Kidney epithelial cell (primary cell): ENCODE data around the gene PLXNA2. TPM values are rescaled to one million over a fixed set of nuclear protein-coding genes. Genes with fewer than 3 reads are reported as not detected.

ENCODE experiments used
- DNase-seq: peaks from one replicate; pipeline ENCODE4 v3.0.0-alpha.2; 2010; ENCODE audit warnings: low read depth
- H3K27me3 ChIP-seq: 2 replicates; pipeline ENCODE4 v1.6.0; 2011; ENCODE audit warnings: low read length; ENCODE audit not compliant: control insufficient read depth, insufficient read depth
- H3K36me3 ChIP-seq: 2 replicates; pipeline ENCODE4 v1.5.1; 2011; ENCODE audit warnings: low read length; ENCODE audit not compliant: control insufficient read depth, insufficient read depth
- H3K4me3 ChIP-seq: 2 replicates; pipeline ENCODE4 v1.5.1; 2011; ENCODE audit warnings: low read depth, mild to moderate bottlenecking, control low read depth, low read length
- total RNA-seq: library from RNA; depleted of rRNA; stranded (reverse); fragments of >200 nt; gene quantifications from 2 replicates; pipeline ENCODE4 v1.2.3, GENCODE V29; 2015
- TF ChIP-seq, protein P1 (sequence below): IDR thresholded peaks from 2 replicates; pipeline ENCODE4 v1.5.1; 2011; ENCODE audit warnings: mild to moderate bottlenecking, moderate library complexity, low read length, control low read depth, inconsistent platforms; ENCODE audit not compliant: insufficient read depth, poor library complexity, severe bottlenecking

PLXNA2 gene
- total RNA-seq, 1 donor from 2014 or later, result 6.9 TPM

- TF ChIP-seq, protein P1, sequence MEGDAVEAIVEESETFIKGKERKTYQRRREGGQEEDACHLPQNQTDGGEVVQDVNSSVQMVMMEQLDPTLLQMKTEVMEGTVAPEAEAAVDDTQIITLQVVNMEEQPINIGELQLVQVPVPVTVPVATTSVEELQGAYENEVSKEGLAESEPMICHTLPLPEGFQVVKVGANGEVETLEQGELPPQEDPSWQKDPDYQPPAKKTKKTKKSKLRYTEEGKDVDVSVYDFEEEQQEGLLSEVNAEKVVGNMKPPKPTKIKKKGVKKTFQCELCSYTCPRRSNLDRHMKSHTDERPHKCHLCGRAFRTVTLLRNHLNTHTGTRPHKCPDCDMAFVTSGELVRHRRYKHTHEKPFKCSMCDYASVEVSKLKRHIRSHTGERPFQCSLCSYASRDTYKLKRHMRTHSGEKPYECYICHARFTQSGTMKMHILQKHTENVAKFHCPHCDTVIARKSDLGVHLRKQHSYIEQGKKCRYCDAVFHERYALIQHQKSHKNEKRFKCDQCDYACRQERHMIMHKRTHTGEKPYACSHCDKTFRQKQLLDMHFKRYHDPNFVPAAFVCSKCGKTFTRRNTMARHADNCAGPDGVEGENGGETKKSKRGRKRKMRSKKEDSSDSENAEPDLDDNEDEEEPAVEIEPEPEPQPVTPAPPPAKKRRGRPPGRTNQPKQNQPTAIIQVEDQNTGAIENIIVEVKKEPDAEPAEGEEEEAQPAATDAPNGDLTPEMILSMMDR, result no peak
- no peak overlapping the region for H3K4me3 ChIP-seq
- H3K27me3 ChIP-seq, result peaks cover 3% of the 10 kb centered on the region
- no peak for DNase-seq
- H3K36me3 ChIP-seq, result no peaks in the 10 kb centered on the region
These were observed 2.0 kb downstream of the PLXNA2 start for GRCh38 chr1:208242146-208242545.

GRCh38 chr1:208241512-208241911 lies 2.7 kb downstream of the PLXNA2 start:
- no peak for DNase-seq
- Histone ChIP-seq H3K36me3 (no peaks in the 10 kb centered on the region), H3K27me3 (peaks cover 3% of the 10 kb centered on the region), H3K4me3 (no peak overlapping the region)
- TF ChIP-seq, protein P1, result no peak

- Histone ChIP-seq H3K27me3 (peaks cover 3% of the 10 kb centered on the region), H3K36me3 (no peaks in the 10 kb centered on the region), H3K4me3 (no peak overlapping the region)
- TF ChIP-seq, protein P1, result no peak
- no peak for DNase-seq
These were observed 3.4 kb downstream of the PLXNA2 start for GRCh38 chr1:208240662-208241355.

DNA sequence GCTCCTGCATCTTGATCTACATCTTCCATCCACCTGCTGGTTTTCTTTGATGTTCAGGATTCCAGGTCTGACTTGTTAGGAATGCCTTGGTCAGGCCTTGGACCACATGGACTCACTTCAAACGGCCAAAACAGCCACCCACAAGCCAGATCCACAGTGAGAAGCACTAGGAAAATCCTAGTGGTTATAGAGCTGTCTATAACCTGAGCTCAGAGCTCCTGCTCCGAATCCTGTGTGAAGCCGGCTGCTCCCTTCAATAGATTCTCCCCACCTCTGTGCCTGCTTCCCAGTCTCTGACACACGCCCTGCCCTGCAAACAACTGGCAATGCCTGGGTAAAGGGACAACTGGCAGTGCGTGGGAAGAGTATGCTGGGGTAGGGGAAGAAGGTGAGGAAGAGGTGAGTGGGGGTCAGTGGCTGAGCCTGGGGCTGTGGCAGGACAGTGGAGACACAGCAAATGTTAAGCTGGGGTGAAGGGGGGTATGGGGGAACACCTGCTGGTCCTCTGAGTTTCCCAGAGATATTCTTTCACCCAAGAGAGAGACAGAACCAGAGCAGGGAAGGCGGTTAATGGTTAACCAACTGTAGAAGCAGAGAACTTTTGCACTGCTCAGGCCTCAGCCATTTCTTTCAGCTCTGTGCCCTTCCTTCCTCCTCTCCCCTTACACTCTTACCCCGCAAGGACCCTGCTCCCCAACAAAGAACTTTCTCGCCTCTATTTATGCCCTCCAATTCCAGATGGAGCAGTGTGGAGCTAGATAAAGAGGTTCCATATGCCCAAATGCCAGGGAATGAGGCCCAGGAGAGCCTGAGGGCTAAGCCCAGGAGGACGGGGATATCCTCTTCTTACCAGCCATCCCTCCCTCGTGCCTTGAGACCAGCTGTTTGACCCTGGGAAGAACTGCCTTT lies 4.5 kb downstream of the PLXNA2 start:
- DNase-seq, result no peak
- Histone ChIP-seq H3K27me3 (peaks cover 3% of the 10 kb centered on the region), H3K36me3 (no peaks in the 10 kb centered on the region), H3K4me3 (no peak overlapping the region)
- TF ChIP-seq, protein P1, result no peak

GRCh38 chr1:208238710-208239472 lies 5.3 kb downstream of the PLXNA2 start:
- TF ChIP-seq, protein P1, result peak; percentile 84
- DNase-seq, result no peak
- peaks cover 3% of the 10 kb centered on the region for H3K27me3 ChIP-seq
- no peaks in the 10 kb centered on the region for H3K36me3 ChIP-seq
- H3K4me3 ChIP-seq, result no peak overlapping the region
